Neural cell (in vitro differentiated cells): ENCODE data around the gene HSD17B4.

Experiments
- CTCF ChIP-seq: fragments of 450-650 bp; IDR thresholded peaks from 2 replicates; pipeline ENCODE4 v1.5.1; 2014; ENCODE audit warnings: antibody characterized with exemption, mild to moderate bottlenecking, moderate library complexity; ENCODE audit not compliant: poor library complexity, severe bottlenecking
- EP300 ChIP-seq: fragments of 450-650 bp; conservative IDR thresholded peaks from 2 replicates; pipeline ENCODE4 v1.6.1; 2014; ENCODE audit warnings: antibody characterized with exemption, mild to moderate bottlenecking, moderate library complexity; ENCODE audit not compliant: poor library complexity, severe bottlenecking
- MXI1 ChIP-seq: fragments of 450-650 bp; conservative IDR thresholded peaks from 2 replicates; pipeline ENCODE4 v1.6.1; 2014; ENCODE audit warnings: antibody characterized with exemption, mild to moderate bottlenecking; ENCODE audit not compliant: poor library complexity, severe bottlenecking
- REST ChIP-seq: IDR thresholded peaks from 2 replicates; pipeline ENCODE4 v1.6.1; 2012; ENCODE audit warnings: borderline replicate concordance

GRCh38 chr5:119445544-119445943 lies 6.8 kb upstream of the HSD17B4 start:
- TF ChIP-seq CTCF (no peak), REST (no peak), MXI1 (no peak), EP300 (no peak)
